OCI-LY7 (cell line): ENCODE results near the gene ARMH4.

Experiments
- CTCF ChIP-seq: fragments of 200-600 bp; sonication (generic); conservative IDR thresholded peaks from 2 replicates; pipeline ENCODE4 v1.5.1; 2014; ENCODE audit warnings: mild to moderate bottlenecking, antibody characterized with exemption, low read length, moderate library complexity, mixed read lengths
- EZH2phosphoT487 ChIP-seq: fragments of 200-600 bp; sonication (generic); IDR thresholded peaks from 2 replicates; pipeline ENCODE4 v1.6.1; 2018; ENCODE audit warnings: low read depth, borderline replicate concordance, mild to moderate bottlenecking, mixed run types, antibody characterized with exemption, low read length, moderate library complexity, mixed read lengths

GRCh38 chr14:58088961-58089360 is 63.1 kb downstream of the ARMH4 start:
- no peak for TF ChIP-seq CTCF
- TF ChIP-seq EZH2phosphoT487: no peak
